Measurements from ENCODE around the gene TMEM236. TPM values are rescaled to one million over a fixed set of nuclear protein-coding genes. Genes with fewer than 3 reads are reported as not detected.
A peak's percentile ranks its signal among the peaks of the same experiment; 100 is the strongest.

Gene TMEM236
- total and polyA plus RNA-seq, 2 of the 4 experiments (the other 2 are of a cell fraction), result not detected

DNA sequence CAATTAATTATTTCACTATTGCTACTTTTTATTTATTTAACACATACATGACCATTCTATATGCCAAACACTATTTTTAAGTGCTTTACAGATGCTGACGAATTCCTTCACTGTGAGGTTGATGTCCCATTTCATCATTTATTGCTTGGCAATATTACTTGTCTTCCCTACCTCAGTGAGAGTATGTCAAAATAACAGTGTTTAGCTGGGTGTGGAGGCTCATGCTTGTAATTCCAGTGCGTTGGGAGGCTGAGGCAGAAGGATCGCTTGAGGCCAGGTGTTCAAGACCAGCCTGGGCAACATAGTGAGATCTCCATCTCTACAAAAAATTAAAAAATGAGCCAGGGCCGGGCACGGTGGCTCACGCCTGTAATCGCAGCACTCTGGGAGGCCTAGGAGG lies 37.4 kb downstream of the TMEM236 start:
- DNase-seq (no peak), ATAC-seq (ENCODE audit: low read depth) (no peak)
- Histone ChIP-seq H3K4me2 (ENCODE audit: low read depth, low read length) (no peak overlapping the region), H3K18ac (ENCODE audit: low read depth, low read length) (no peak overlapping the region), H2AFZ (replicated peaks; ENCODE audit: low read length, poor library complexity) (no peak overlapping the region), H2BK5ac (ENCODE audit: low read depth, low read length, poor library complexity, severe bottlenecking) (no peak overlapping the region), H3K9me1 (ENCODE audit: insufficient read depth, low read length) (peaks cover 14% of the 10 kb centered on the region), H3K56ac (ENCODE audit: extremely low read depth, insufficient read depth, low read length) (no peak overlapping the region), H3K4me1 (ENCODE audit: control insufficient read depth, insufficient read depth, low read length) (peaks cover 4% of the 10 kb centered on the region), H3K9me3 (ENCODE audit: control insufficient read depth, insufficient read depth, low read length) (no peaks in the 10 kb centered on the region), H3K36me3 (ENCODE audit: control insufficient read depth, insufficient read depth, low read length) (no peaks in the 10 kb centered on the region), H2AK9ac (replicated peaks; ENCODE audit: low read depth, low read length, poor library complexity) (no peak overlapping the region), H3K27me3 (ENCODE audit: control insufficient read depth, insufficient read depth, low read length) (no peaks in the 10 kb centered on the region), H3K14ac (replicated peaks; ENCODE audit: low read depth, low read length) (no peak overlapping the region), H3K4me3 (ENCODE audit: insufficient read depth, low read depth, low read length) (no peak overlapping the region), H4K5ac (ENCODE audit: low read depth, low read length) (no peak overlapping the region), H4K91ac (ENCODE audit: insufficient read depth, low read depth, low read length) (no peak overlapping the region), H4K8ac (ENCODE audit: low read depth in 2 of 2, low read length in 2 of 2) (no peak overlapping the region), H2BK15ac (ENCODE audit: low read depth, low read length) (no peak overlapping the region), H4K20me1 (ENCODE audit: insufficient read depth, low read length) (no peaks in the 10 kb centered on the region), H3K79me1 (ENCODE audit: low read depth in 1 of 2, low read length in 2 of 2) (no peaks in the 10 kb centered on the region), H2BK120ac (ENCODE audit: low read depth, low read length) (no peak overlapping the region), H3K4ac (ENCODE audit: low read depth, low read length) (no peak overlapping the region), H2BK20ac (ENCODE audit: low read depth, low read length) (peak overlapping the region; percentile 65; the same call in 1 of the 2 replicates), H3K9ac (ENCODE audit: low read depth, low read length) (no peak overlapping the region), H3K27ac (ENCODE audit: insufficient read depth, low read length) (no peak overlapping the region), H2AK5ac (ENCODE audit: low read depth, low read length) (no peak overlapping the region), H3K23ac (ENCODE audit: low read depth, low read length) (no peak overlapping the region)
- dilution Hi-C loops (cut with HindIII; ENCODE audit: low sequenced_read_pairs, unreplicated experiment) (no loop called here), intact Hi-C loops (cut with micrococcal nuclease) (no loop called here), in situ Hi-C loops (cut with MboI; ENCODE audit: low sequenced_read_pairs) (no loop called here)
- CTCF ChIA-PET, result no interaction called here
- BruUV-seq (replicated peaks), result no TSS peak
- POLR2A ChIA-PET (ENCODE audit: unreplicated experiment), result no interaction called here
- TF ChIP-seq SMC3 (IDR thresholded peaks at IDR 0.05; ENCODE audit: low read depth, low read length), result no peak
- TF ChIP-seq RAD21 (IDR thresholded peaks at IDR 0.05; ENCODE audit: low read length), result no peak
- no peak for TF ChIP-seq FOS (IDR thresholded peaks at IDR 0.05; ENCODE audit: low read depth, low read length)
- no peak for TF ChIP-seq NFE2L2 (IDR thresholded peaks at IDR 0.05; ENCODE audit: low read depth, low read length)
- no peak for TF ChIP-seq USF2 (IDR thresholded peaks at IDR 0.05; ENCODE audit: low read depth, low read length)
- no peak for TF ChIP-seq ELK1 (IDR thresholded peaks at IDR 0.05; ENCODE audit: borderline replicate concordance, low read depth, low read length)
- TF ChIP-seq POLR2A (IDR thresholded peaks at IDR 0.05; ENCODE audit: low read depth, low read length), result no peak
- no peak for TF ChIP-seq CEBPB (IDR thresholded peaks at IDR 0.05; ENCODE audit: low read depth, low read length)
- TF ChIP-seq, protein P1, sequence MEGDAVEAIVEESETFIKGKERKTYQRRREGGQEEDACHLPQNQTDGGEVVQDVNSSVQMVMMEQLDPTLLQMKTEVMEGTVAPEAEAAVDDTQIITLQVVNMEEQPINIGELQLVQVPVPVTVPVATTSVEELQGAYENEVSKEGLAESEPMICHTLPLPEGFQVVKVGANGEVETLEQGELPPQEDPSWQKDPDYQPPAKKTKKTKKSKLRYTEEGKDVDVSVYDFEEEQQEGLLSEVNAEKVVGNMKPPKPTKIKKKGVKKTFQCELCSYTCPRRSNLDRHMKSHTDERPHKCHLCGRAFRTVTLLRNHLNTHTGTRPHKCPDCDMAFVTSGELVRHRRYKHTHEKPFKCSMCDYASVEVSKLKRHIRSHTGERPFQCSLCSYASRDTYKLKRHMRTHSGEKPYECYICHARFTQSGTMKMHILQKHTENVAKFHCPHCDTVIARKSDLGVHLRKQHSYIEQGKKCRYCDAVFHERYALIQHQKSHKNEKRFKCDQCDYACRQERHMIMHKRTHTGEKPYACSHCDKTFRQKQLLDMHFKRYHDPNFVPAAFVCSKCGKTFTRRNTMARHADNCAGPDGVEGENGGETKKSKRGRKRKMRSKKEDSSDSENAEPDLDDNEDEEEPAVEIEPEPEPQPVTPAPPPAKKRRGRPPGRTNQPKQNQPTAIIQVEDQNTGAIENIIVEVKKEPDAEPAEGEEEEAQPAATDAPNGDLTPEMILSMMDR (conservative IDR thresholded peaks at IDR 0.05; ENCODE audit: low read depth, low read length), result no peak
- no peak for TF ChIP-seq RFX5 (IDR thresholded peaks at IDR 0.05; ENCODE audit: low read depth, low read length)
- no peak for TF ChIP-seq BHLHE40 (IDR thresholded peaks at IDR 0.05; ENCODE audit: low read depth, low read length)
- no peak for TF ChIP-seq MXI1 (IDR thresholded peaks at IDR 0.05; ENCODE audit: borderline replicate concordance, low read depth, low read length)
- TF ChIP-seq CHD1 (IDR thresholded peaks at IDR 0.05; ENCODE audit: low read depth, low read length), result no peak
- no peak for TF ChIP-seq MAZ (IDR thresholded peaks at IDR 0.05; ENCODE audit: borderline replicate concordance, low read depth, low read length)
- no peak for TF ChIP-seq MAFK (IDR thresholded peaks at IDR 0.05; ENCODE audit: low read depth, low read length)
- no peak for TF ChIP-seq RCOR1 (IDR thresholded peaks at IDR 0.05; ENCODE audit: insufficient replicate concordance, low read length)
- WGBS, 2 experiments (ENCODE audit: extremely low coverage in 2 of 2, insufficient read length in 1 of 2), result no CpG with 5 or more reads among the region's 7 CpGs
